Measurements from ENCODE around the gene SCYL1. TPM values are rescaled to one million over a fixed set of nuclear protein-coding genes. Genes with fewer than 3 reads are reported as not detected.

SCYL1 gene
- total and polyA plus RNA-seq, 2 donors (not counting 1 experiment from before 2014, with no cell fraction given) = 76.5 to 85.5 TPM

DNA sequence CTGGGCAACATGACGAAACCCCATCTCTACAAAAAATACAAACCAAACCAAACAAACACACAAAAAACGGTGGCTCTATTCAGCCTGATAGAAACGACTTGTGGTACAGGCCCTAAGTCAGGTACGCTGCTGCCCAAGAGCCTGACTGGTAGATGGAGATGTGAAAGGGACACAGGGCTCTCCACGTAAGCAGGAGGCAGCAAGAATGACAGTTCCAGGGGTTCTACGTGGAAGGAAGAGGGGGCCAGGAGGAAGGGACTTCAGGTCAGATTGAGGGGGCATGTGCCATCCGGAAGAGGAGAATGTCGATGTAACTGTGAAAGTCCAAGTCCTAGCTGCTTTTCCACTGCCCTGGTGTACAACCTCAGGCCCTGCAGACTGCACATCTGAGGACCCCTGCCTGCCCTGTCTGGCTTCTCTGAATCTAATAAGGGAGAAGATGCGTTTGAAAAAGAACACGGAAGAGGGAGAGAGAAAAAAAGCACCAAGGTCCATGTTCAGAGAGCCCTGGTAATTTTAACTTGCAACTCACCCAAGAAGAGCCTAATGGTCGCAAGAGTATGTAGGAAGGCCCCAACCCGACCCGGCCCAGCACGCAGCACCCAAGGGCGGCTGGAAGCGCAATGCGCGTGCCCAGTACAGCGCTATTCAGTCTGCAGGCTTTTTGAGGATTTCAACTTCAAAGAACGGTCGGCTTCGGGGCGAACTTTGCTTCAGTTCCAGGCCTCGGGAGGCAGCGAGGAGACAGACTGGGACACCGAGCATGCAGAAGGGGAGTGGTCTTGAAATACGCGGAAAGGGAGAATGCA lies 44.5 kb downstream of the SCYL1 start:
- CTCF ChIA-PET = interaction anchor here (0.6 to 5.1 kb wide), 10 partner anchors 9 to 142 kb away, joined by 3 to 86 read pairs (median 6); no protein-coding TSS in a partner anchor
- WGBS (ENCODE audit: insufficient coverage) = 5% methylated on average over 24 of the region's 28 CpGs
- TF ChIP-seq, protein P1, sequence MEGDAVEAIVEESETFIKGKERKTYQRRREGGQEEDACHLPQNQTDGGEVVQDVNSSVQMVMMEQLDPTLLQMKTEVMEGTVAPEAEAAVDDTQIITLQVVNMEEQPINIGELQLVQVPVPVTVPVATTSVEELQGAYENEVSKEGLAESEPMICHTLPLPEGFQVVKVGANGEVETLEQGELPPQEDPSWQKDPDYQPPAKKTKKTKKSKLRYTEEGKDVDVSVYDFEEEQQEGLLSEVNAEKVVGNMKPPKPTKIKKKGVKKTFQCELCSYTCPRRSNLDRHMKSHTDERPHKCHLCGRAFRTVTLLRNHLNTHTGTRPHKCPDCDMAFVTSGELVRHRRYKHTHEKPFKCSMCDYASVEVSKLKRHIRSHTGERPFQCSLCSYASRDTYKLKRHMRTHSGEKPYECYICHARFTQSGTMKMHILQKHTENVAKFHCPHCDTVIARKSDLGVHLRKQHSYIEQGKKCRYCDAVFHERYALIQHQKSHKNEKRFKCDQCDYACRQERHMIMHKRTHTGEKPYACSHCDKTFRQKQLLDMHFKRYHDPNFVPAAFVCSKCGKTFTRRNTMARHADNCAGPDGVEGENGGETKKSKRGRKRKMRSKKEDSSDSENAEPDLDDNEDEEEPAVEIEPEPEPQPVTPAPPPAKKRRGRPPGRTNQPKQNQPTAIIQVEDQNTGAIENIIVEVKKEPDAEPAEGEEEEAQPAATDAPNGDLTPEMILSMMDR (IDR thresholded peaks at IDR 0.05) = no peak
- TF ChIP-seq EZH2 (IDR thresholded peaks at IDR 0.05; ENCODE audit: borderline replicate concordance, insufficient read depth, low read depth, low read length, poor library complexity, severe bottlenecking) = no peak
- Mint-ChIP-seq H3K4me1 (peaks cover 70% of the 10 kb centered on the region), H3K27ac (peak overlapping the region; percentile 99), H3K9me3 (ENCODE audit: insufficient read depth) (no peaks in the 10 kb centered on the region), H3K4me3 (peak overlapping the region; percentile 99), H3K27me3 (no peaks in the 10 kb centered on the region)
- Histone ChIP-seq H3K79me2 (ENCODE audit: control insufficient read depth, insufficient read depth, low read length) (peaks cover 73% of the 10 kb centered on the region), H4K20me1 (ENCODE audit: control insufficient read depth, insufficient read depth, low read length, poor library complexity, severe bottlenecking) (peaks cover 39% of the 10 kb centered on the region), H3K4me1 (ENCODE audit: control insufficient read depth in 2 of 2, insufficient read depth in 2 of 2, low read length in 2 of 2) (peaks cover 59 to 74% of the 10 kb centered on the region in 2 donors), H3K9ac (ENCODE audit: low read length) (peak overlapping the region; percentile 83), H3K27me3 (replicated peaks in 1 of 4; ENCODE audit: control extremely low read depth in 1 of 4, control insufficient read depth in 3 of 4, insufficient read depth in 4 of 4, low read length in 3 of 4) (no peaks in the 10 kb centered on the region), H3K4me3 (ENCODE audit: control extremely low read depth in 1 of 5, extremely low read depth in 1 of 5, insufficient read depth in 1 of 5, low read depth in 2 of 5, low read length in 4 of 5) (peak overlapping the region; percentile 53 to 89 (median 83)), H2AFZ (ENCODE audit: insufficient read depth, low read depth, low read length, poor library complexity, severe bottlenecking) (peak overlapping the region; percentile 75), H3K4me2 (replicated peaks; ENCODE audit: low read depth, low read length, poor library complexity, severe bottlenecking) (peak overlapping the region; percentile 100), H3K27ac (ENCODE audit: low read length in 2 of 2) (peak overlapping the region; percentile 96 to 97), H3K36me3 (replicated peaks in 1 of 2; ENCODE audit: control extremely low read depth in 1 of 2, control insufficient read depth in 1 of 2, extremely low read depth in 1 of 2, insufficient read depth in 2 of 2, low read length in 1 of 2) (peaks cover 0 to 6% of the 10 kb centered on the region in 2 experiments), H3K9me3 (ENCODE audit: control extremely low read depth in 1 of 3, control insufficient read depth in 2 of 3, insufficient read depth in 1 of 3, low read length in 2 of 3) (no peaks in the 10 kb centered on the region)
- DNase-seq = no peak
- POLR2A ChIA-PET = interaction anchor here (0.9 to 1.5 kb wide), 9 partner anchors 19 to 146 kb away, joined by 3 to 16 read pairs (median 4); partner anchors contain the start of genes PCNX3 and RELA
- intact Hi-C loops (cut with micrococcal nuclease) = no loop called here
- ATAC-seq (ENCODE audit: low read depth) = peak; percentile 8

Data from B cell (primary cell).